GM18499 (cell line): Measurements from ENCODE around the gene SLC39A11.

Source experiments
- ATAC-seq: cut with Tn5 transposase; IDR thresholded peaks from one replicate; pipeline ENCODE4 v1.9.1; 2021; ENCODE audit warnings: moderate number of reproducible peaks; ENCODE audit not compliant: insufficient read depth, unreplicated experiment

SLC39A11 gene

DNA sequence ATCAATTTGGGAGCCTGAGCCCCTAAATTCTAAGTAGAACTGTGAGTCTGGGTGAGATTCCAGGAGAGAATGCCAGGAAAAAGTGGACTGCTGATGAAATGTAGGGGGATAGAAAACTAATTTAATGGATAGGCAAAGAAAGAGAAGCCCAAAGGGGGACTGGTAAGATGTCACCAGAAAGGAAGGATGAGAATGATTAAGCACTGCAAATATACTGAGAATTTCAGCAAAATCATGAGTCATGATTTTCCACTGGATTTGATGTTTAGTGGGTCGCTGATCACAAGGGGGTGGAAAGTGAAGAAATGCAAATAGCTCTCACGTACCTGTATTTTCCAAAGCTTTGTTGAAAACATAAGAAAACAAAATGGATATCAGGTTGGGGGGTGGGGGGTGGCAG lies 201.8 kb downstream of the SLC39A11 start:
- no peak for ATAC-seq

DNA sequence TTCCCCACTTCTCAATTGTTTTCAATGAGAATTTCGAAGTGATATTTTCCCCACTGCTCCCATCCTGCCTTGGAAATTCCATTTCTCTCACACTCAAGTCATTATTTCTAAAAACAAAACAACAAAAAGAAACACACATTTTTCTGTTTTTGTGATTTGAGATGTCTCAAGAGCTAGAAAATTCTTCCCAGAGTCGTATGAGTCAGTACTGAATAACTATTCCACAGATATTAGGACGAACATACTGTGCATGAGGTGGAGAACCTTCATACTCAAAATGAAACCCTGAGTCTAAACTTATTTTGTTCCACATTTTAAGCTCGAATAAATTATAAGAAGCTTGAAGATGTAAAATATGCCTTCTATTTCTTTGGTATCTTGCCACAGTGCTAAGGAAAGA lies 204.6 kb downstream of the SLC39A11 start:
- ATAC-seq: no peak

DNA sequence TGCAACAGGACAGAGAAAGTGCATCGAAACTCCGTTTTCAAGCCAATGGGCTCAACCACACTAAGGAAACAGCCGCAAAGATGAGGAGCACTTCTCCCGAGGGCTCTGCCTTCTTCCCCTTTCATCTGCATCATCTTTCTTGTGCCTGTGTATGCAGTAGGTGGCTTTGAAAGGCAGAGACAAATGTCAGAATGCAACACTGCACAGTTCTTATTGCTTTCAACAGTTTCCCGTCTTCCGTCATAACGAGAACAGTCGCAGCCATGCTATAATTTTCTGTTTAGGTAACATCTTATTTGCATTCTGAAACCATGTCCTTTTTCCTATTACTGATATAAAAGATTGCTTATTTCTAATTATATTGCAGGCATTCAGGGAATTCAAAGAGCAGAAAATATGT lies 205.2 kb downstream of the SLC39A11 start:
- peak; percentile 57 for ATAC-seq

DNA sequence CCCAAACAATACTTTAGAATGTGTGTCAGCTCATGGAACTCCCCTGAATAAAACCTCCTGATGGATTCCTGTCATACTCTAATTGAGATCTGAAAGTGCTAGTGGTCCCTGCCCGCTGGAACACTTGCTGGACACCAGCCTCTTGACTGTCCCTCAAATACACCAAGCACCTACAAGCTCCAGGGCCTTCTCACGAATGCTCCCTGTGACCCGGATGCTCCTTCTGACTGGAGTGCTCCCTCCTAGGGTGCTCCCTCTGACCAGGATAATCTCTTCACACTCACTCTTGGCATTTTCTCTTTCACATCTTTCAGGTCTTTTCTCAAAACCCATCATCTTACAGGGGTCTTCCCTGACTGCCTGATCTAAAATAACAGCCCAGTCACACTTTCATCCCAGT lies 205.9 kb downstream of the SLC39A11 start:
- ATAC-seq: no peak

- ATAC-seq: no peak
Observed at GRCh38 chr17:72884066-72884465, 208.4 kb downstream of the SLC39A11 start.

- no peak for ATAC-seq
Observed at GRCh38 chr17:72883351-72883750, 209.1 kb downstream of the SLC39A11 start.

GRCh38 chr17:72882426-72882825 lies 210.1 kb downstream of the SLC39A11 start:
- no peak for ATAC-seq

- no peak for ATAC-seq
Observed at GRCh38 chr17:72879877-72880276, 212.6 kb downstream of the SLC39A11 start.

GRCh38 chr17:72878975-72879660 lies 213.4 kb downstream of the SLC39A11 start:
- ATAC-seq: no peak

DNA sequence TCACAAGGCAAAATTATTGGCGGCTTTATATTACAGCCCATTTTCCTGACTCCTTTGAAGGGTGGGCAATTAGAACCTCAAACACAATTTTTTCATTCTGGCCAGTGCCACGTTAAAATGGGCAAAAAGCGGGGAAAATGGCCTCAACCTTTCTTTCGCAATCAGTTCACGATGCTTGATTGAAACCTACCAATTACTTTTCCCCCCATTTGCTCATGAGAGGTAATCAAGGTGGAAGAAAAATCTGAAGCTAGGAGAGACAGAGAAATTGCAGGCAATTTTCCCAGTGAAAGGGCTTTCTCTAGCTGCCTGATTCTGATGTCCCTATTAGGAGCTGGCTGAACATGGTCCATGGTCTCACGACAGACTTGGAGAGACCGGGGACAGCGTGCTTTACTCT lies 215.1 kb downstream of the SLC39A11 start:
- no peak for ATAC-seq

DNA sequence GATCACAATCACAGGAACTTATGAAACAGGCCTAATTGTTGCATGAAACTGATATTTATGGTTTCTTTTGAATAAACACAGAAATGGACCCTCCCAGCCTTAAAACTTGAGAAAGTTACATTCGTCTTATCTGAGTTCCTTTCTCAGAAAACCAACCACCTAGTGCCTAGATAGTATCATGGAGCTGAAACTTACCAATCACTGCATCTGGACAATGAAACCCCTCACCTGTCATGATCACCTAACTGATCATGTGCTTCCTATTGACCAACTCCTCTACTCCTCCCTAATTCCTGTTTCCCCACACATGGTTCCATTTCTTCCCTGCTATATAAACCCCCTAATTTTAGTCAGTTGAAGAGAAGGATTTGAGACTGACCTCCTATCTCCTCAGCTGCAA lies 216.1 kb downstream of the SLC39A11 start:
- no peak for ATAC-seq

DNA sequence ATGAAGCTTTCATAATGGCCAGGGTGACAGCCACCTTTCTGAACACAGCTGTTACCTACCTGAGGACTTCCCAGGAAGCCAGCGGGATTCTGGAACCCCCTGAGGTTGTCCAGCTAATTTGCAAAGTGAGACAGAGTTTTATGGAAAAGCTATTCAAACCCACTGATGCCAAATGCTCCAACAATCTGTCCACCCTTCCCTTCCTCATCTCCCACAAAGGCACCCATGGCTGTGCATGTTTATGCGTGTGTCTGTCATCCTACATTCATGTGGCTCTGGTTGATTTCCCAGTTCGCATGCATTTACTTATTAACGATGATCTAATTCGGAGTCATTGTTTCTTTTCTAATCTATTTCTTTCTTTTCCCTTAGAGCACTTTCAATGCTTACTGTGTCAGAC lies 217.1 kb downstream of the SLC39A11 start:
- no peak for ATAC-seq

DNA sequence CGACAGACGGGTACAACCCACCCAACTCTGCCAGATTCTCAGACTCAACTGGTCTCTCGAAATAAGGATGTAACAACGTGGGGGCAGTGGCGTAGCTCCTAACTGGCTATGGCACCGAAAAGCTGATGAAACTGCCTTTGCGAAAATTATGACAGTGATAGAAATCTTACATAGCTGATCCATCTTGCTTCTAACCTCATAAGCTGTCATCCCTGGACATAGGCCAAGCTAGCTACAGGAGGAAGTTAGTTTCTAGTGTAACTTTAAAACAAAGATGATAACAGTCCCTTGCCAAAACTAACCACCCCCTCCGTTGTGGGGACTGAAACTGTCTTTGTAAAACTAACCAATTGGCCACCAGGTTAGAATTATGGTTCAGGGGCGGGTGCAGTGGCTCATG lies 220.1 kb downstream of the SLC39A11 start:
- no peak for ATAC-seq

- ATAC-seq: no peak
Observed at GRCh38 chr17:72870367-72870985, 222.0 kb downstream of the SLC39A11 start.

DNA sequence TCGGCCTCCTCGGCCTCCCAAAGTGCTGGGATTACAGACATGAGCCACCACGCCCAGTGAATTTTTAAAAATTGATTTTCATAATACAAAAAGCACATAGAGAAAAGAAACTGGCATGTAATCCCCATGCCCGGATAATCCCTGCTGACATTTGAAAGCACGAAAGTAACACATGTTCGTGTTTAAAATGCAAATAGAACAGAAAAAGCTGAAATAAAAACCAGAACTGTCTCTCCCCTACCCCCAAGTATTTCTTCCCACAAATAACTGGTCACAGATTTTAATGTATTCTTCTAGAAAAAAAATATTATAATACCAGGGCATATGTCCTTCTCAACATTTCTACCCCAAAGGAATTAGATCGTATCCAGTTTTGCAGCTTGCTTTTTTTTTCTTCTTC lies 222.9 kb downstream of the SLC39A11 start:
- no peak for ATAC-seq

- ATAC-seq: no peak
Observed at GRCh38 chr17:72865954-72866353, 226.5 kb downstream of the SLC39A11 start.

- ATAC-seq: no peak
Observed at GRCh38 chr17:72863526-72864211, 228.8 kb downstream of the SLC39A11 start.

- ATAC-seq: no peak
Observed at GRCh38 chr17:72862276-72862999, 230.1 kb downstream of the SLC39A11 start.

DNA sequence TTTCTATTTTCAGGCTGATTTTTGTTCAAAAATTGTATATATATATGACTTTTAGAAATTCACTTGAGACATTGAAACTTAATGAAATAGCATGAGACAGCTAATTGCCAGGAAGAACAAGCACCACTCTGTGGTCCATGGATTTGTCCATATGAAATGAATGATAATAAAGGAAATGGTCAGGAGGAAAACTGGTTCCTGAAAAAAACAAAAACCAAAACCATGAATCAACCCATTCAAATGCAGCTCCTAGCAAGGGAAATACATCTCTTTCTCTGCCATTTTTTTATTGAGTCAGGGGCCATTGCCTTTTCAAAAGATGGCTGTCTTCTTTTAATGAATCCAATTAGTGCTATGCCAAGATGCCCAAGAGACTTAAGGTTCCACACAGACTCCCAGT lies 230.7 kb downstream of the SLC39A11 start:
- no peak for ATAC-seq

DNA sequence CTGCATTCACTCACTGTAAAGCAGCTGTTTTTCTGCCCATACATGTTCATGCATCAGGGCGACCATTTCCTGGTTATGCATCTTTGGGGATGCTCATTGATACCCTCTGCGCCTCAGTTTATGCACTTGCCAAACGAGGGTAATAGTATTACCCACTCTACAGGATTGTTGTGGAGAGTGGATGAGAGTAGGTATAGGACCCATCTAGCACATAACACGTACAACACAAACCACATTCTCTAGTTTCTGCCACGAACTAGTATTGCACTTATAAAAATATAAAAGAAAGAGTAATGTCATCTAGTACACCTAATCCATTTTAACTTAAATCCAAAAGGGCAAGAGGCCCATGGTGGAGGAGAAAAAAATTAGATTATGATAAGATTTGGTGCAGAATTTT lies 231.7 kb downstream of the SLC39A11 start:
- ATAC-seq: no peak
